ENCODE measurements around the gene ENTPD5.

Gene ENTPD5

GRCh38 chr14:73942180-73942579 is 76.9 kb downstream of the ENTPD5 start:
- TF ChIP-seq ISL1 (CRISPR knock-in tag; IDR thresholded peaks at IDR 0.05) (no peak), ESRRG (CRISPR knock-in tag; IDR thresholded peaks at IDR 0.05) (no peak), ZNF565 (CRISPR knock-in tag; conservative IDR thresholded peaks at IDR 0.05; ENCODE audit: low read depth) (no peak), TCF4 (CRISPR knock-in tag; IDR thresholded peaks at IDR 0.05; ENCODE audit: borderline replicate concordance) (no peak), BACH2 (CRISPR knock-in tag; IDR thresholded peaks at IDR 0.05; ENCODE audit: borderline replicate concordance) (no peak), ZFP30 (CRISPR knock-in tag; IDR thresholded peaks at IDR 0.05) (no peak), OSR1 (CRISPR knock-in tag; IDR thresholded peaks at IDR 0.05) (no peak), ZC3H10 (CRISPR knock-in tag; IDR thresholded peaks at IDR 0.05) (no peak), PATZ1 (CRISPR knock-in tag; IDR thresholded peaks at IDR 0.05; ENCODE audit: borderline replicate concordance) (no peak), CSRNP3 (CRISPR knock-in tag; IDR thresholded peaks at IDR 0.05) (no peak), POU6F1 (CRISPR knock-in tag; IDR thresholded peaks at IDR 0.05; ENCODE audit: borderline replicate concordance, low read depth) (no peak), ARNTL (CRISPR knock-in tag; IDR thresholded peaks at IDR 0.05; ENCODE audit: borderline replicate concordance, low read depth) (no peak)

GRCh38 chr14:73937012-73937411 is 82.1 kb downstream of the ENTPD5 start:
- TF ChIP-seq ZNF70 (CRISPR knock-in tag; IDR thresholded peaks at IDR 0.05), result no peak
- no peak; the same call in 2 of the 3 replicates for ATAC-seq

More at GRCh38 chr14:73942180-73942579, 76.9 kb downstream of the ENTPD5 start:
- ATAC-seq, result no peak

GRCh38 chr14:73936548-73936947 is 82.5 kb downstream of the ENTPD5 start:
- no peak for ATAC-seq
- TF ChIP-seq ARNTL (CRISPR knock-in tag; IDR thresholded peaks at IDR 0.05; ENCODE audit: borderline replicate concordance, low read depth) (no peak), ZNF8 (CRISPR knock-in tag; IDR thresholded peaks at IDR 0.05) (no peak)

GRCh38 chr14:73935666-73936065 is 83.4 kb downstream of the ENTPD5 start:
- TF ChIP-seq CSDC2 (CRISPR knock-in tag; IDR thresholded peaks at IDR 0.05), result no peak
- no peak for TF ChIP-seq SNAI2 (CRISPR knock-in tag; IDR thresholded peaks at IDR 0.05)
- TF ChIP-seq ZNF565 (CRISPR knock-in tag; conservative IDR thresholded peaks at IDR 0.05; ENCODE audit: low read depth), result no peak
- TF ChIP-seq OSR1 (CRISPR knock-in tag; IDR thresholded peaks at IDR 0.05), result no peak
- no peak for TF ChIP-seq TCF4 (CRISPR knock-in tag; IDR thresholded peaks at IDR 0.05; ENCODE audit: borderline replicate concordance)
- TF ChIP-seq TOX (CRISPR knock-in tag; IDR thresholded peaks at IDR 0.05; ENCODE audit: borderline replicate concordance), result no peak
- TF ChIP-seq ZNF70 (CRISPR knock-in tag; IDR thresholded peaks at IDR 0.05), result no peak
- TF ChIP-seq ZNF8 (CRISPR knock-in tag; IDR thresholded peaks at IDR 0.05), result no peak
- no peak for TF ChIP-seq ZFP3 (CRISPR knock-in tag; IDR thresholded peaks at IDR 0.05)
- no peak for TF ChIP-seq GLIS3 (CRISPR knock-in tag; IDR thresholded peaks at IDR 0.05)
- TF ChIP-seq CSRNP3 (CRISPR knock-in tag; IDR thresholded peaks at IDR 0.05), result no peak
- TF ChIP-seq TSHZ2 (CRISPR knock-in tag; IDR thresholded peaks at IDR 0.05), result no peak
- TF ChIP-seq ZFP30 (CRISPR knock-in tag; IDR thresholded peaks at IDR 0.05), result no peak
- no peak for TF ChIP-seq CREB5 (CRISPR knock-in tag; IDR thresholded peaks at IDR 0.05; ENCODE audit: low read depth)
- no peak for TF ChIP-seq ESRRG (CRISPR knock-in tag; IDR thresholded peaks at IDR 0.05)
- ATAC-seq, result peak; percentile 60

Data from SK-N-SH treated with all-trans-retinoic acid at 6 μM for 48 hours (cell line).